Hepatocyte (in vitro differentiated cells): Measurements from ENCODE around the gene CREB1. TPM values are rescaled to one million over a fixed set of nuclear protein-coding genes. Genes with fewer than 3 reads are reported as not detected.

Source experiments
- DNase-seq: peaks from one replicate; pipeline ENCODE4 v3.0.0-alpha.2; 2016; ENCODE audit warnings: low spot score
- H2AFZ ChIP-seq: fragments of 200-600 bp; sonication (generic); 2 replicates; pipeline ENCODE4 v1.6.0; 2016; ENCODE audit warnings: antibody characterized with exemption, mild to moderate bottlenecking
- H3K27ac ChIP-seq: fragments of 200-600 bp; sonication (generic); 2 replicates; pipeline ENCODE4 v1.5.1; 2016; ENCODE audit warnings: mild to moderate bottlenecking
- H3K27me3 ChIP-seq: fragments of 200-600 bp; sonication (generic); 2 replicates; pipeline ENCODE4 v1.6.1; 2016
- H3K36me3 ChIP-seq: fragments of 200-600 bp; sonication (generic); replicated peaks from 2 replicates; pipeline ENCODE4 v1.5.1; 2016; ENCODE audit warnings: low read depth; ENCODE audit not compliant: insufficient read depth
- H3K4me1 ChIP-seq: fragments of 200-600 bp; sonication (generic); 2 replicates; pipeline ENCODE4 v1.5.1; 2016; ENCODE audit warnings: mild to moderate bottlenecking, moderate library complexity; ENCODE audit not compliant: insufficient read depth
- H3K4me2 ChIP-seq: fragments of 200-600 bp; sonication (generic); 2 replicates; pipeline ENCODE4 v1.6.0; 2016
- H3K4me3 ChIP-seq: fragments of 200-600 bp; sonication (generic); 2 replicates; pipeline ENCODE4 v1.5.1; 2016; ENCODE audit warnings: mild to moderate bottlenecking
- H3K79me2 ChIP-seq: fragments of 200-600 bp; sonication (generic); 2 replicates; pipeline ENCODE4 v1.6.0; 2017; ENCODE audit warnings: mild to moderate bottlenecking
- H3K9me2 ChIP-seq: fragments of 200-600 bp; sonication (generic); replicated peaks from 2 replicates; pipeline ENCODE4 v1.6.0; 2017; ENCODE audit warnings: mild to moderate bottlenecking; ENCODE audit not compliant: insufficient read depth
- H3K9me3 ChIP-seq: fragments of 200-600 bp; sonication (generic); 2 replicates; pipeline ENCODE4 v1.5.1; 2016; ENCODE audit warnings: low read depth, mild to moderate bottlenecking
- H4K20me1 ChIP-seq: fragments of 200-600 bp; sonication (generic); 2 replicates; pipeline ENCODE4 v1.6.0; 2016; ENCODE audit warnings: mild to moderate bottlenecking; ENCODE audit not compliant: insufficient read depth, poor library complexity, severe bottlenecking
- EZH2 ChIP-seq: fragments of 200-600 bp; sonication (generic); IDR thresholded peaks from 2 replicates; pipeline ENCODE4 v1.6.1; 2016; ENCODE audit warnings: antibody characterized with exemption, mild to moderate bottlenecking, borderline replicate concordance
- EZH2phosphoT487 ChIP-seq: fragments of 200-600 bp; sonication (generic); IDR thresholded peaks from one replicate; pipeline ENCODE4 v1.6.1; 2018; ENCODE audit warnings: antibody characterized with exemption, mild to moderate bottlenecking, low read depth, moderate library complexity; ENCODE audit not compliant: unreplicated experiment, severe bottlenecking
- WGBS: methylation state at CpG from one replicate; pipeline ENCODE4 v1.1.6; 2016; ENCODE audit warnings: low lambda C conversion rate; ENCODE audit errors: missing lambda C conversion rate; 5-methylcytosine and 5-hydroxymethylcytosine counted together
- polyA plus RNA-seq: library from polyadenylated mRNA; unstranded; fragments of >200 nt; fragmentation: Nextera tagmentation; extraction: Ambion mirVana; gene quantifications from 2 replicates; pipeline ENCODE4 v1.2.1, GENCODE V29; 2016
- total RNA-seq: library from RNA; depleted of rRNA; stranded (reverse); fragments of >200 nt; gene quantifications from 2 replicates; pipeline ENCODE4 v1.2.3, GENCODE V29; 2014
- TF ChIP-seq, protein P1 (sequence below): fragments of 200-600 bp; sonication (generic); IDR thresholded peaks from 2 replicates; pipeline ENCODE4 v1.5.1; 2016; ENCODE audit warnings: antibody characterized with exemption, mild to moderate bottlenecking; ENCODE audit not compliant: poor library complexity

The CREB1 gene
- total and polyA plus RNA-seq, 2 experiments from 2014 or later = 22.6 to 40.8 TPM

DNA sequence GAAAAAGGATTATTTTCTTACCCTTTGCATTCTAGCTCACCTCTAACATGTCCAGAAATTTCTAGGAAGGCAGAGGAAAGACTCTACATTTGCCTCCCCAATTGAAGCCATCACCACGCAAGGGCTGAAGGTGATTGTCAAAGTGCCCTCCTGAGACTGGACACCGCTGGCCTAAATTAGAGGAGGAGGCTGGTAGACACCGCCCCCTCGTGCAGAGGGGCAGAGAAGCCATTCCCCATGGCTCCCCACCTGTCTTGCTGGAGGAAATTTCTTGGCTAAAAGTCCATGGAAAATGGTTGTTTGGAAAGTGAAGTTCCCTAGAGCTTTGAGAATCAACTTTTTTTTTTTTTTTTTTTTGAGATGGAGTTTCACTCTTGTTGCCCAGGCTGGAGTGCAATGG lies 31.3 kb upstream of the CREB1 start:
- Histone ChIP-seq H3K27ac (no peak overlapping the region), H3K79me2 (no peaks in the 10 kb centered on the region), H4K20me1 (no peaks in the 10 kb centered on the region), H3K4me1 (no peaks in the 10 kb centered on the region), H2AFZ (no peak overlapping the region), H3K36me3 (no peaks in the 10 kb centered on the region), H3K4me3 (no peak overlapping the region), H3K9me2 (no peaks in the 10 kb centered on the region), H3K9me3 (no peaks in the 10 kb centered on the region), H3K27me3 (no peaks in the 10 kb centered on the region), H3K4me2 (no peak overlapping the region)
- 80% methylated on average over 4 of the region's 4 CpGs for WGBS
- no peak for DNase-seq
- TF ChIP-seq EZH2 = no peak
- TF ChIP-seq, protein P1, sequence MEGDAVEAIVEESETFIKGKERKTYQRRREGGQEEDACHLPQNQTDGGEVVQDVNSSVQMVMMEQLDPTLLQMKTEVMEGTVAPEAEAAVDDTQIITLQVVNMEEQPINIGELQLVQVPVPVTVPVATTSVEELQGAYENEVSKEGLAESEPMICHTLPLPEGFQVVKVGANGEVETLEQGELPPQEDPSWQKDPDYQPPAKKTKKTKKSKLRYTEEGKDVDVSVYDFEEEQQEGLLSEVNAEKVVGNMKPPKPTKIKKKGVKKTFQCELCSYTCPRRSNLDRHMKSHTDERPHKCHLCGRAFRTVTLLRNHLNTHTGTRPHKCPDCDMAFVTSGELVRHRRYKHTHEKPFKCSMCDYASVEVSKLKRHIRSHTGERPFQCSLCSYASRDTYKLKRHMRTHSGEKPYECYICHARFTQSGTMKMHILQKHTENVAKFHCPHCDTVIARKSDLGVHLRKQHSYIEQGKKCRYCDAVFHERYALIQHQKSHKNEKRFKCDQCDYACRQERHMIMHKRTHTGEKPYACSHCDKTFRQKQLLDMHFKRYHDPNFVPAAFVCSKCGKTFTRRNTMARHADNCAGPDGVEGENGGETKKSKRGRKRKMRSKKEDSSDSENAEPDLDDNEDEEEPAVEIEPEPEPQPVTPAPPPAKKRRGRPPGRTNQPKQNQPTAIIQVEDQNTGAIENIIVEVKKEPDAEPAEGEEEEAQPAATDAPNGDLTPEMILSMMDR = no peak
- TF ChIP-seq EZH2phosphoT487 = no peak

DNA sequence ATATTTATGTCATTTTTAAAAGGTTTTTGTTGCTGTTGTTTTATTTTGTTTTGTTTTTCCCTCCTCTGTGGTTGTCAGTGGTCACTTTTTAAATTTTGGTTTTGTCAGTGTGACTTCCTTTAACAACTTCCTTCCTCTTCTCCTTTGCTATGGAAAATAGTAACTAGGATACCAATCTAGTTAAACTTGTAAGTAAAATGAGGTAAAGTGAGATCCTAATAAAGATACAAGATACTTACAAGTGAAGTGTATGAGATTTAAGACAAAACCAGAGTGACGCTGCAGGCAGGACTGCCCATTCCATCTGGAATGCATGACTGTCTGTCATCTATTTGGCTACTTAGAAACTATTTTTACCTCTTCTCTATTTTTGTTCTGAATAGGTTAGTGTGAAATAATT lies 30.6 kb upstream of the CREB1 start:
- 54% methylated on average over 1 of the region's 1 CpG for WGBS
- Histone ChIP-seq H2AFZ (no peak overlapping the region), H4K20me1 (no peaks in the 10 kb centered on the region), H3K27ac (no peak overlapping the region), H3K4me1 (no peaks in the 10 kb centered on the region), H3K27me3 (no peaks in the 10 kb centered on the region), H3K79me2 (no peaks in the 10 kb centered on the region), H3K4me2 (no peak overlapping the region), H3K36me3 (no peaks in the 10 kb centered on the region), H3K9me3 (no peaks in the 10 kb centered on the region), H3K9me2 (no peaks in the 10 kb centered on the region), H3K4me3 (no peak overlapping the region)
- no peak for DNase-seq
- TF ChIP-seq, protein P1 = no peak
- no peak for TF ChIP-seq EZH2phosphoT487

DNA sequence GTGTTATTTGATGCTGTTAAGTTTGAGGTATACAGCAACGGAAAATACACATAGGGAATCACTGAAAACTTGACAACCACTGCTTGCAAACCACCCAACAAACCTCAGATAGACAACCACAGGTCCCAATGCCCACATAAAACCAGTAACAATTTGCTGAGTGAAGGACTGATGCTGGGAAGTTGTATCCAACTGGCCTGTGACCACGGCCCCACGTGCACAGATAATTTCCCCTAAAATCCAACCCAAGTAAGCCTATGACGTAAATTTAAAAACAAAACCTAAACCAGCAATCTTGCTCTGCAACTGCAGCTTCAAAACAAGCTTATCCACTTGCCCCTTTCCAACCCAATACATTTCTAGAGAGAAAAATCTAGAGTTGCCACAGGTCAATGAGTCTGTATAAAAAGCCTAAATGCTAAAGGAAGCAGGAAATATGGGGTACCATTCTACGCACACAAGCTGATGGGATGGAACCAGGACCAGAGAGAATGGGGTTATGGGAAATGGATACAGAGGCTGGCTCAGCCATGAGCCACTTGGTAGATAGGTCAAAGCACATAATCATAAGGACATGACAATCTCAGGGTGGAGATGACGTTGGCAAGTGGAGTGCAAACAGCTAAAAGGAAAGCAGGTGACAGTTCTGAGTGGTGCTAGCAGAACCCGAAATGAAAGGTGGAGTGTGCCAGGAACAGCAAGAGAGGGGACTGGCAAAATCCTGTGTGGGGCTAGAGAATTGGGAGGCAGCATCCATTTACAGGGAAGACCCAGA lies 27.8 kb upstream of the CREB1 start:
- H4K20me1 ChIP-seq = no peaks in the 10 kb centered on the region
- no peaks in the 10 kb centered on the region for H3K9me2 ChIP-seq
- peaks cover 12% of the 10 kb centered on the region for H3K4me1 ChIP-seq
- no peaks in the 10 kb centered on the region for H3K27me3 ChIP-seq
- TF ChIP-seq EZH2 (no peak), EZH2phosphoT487 (no peak)
- TF ChIP-seq, protein P1 = no peak
- DNase-seq = no peak
- 89% methylated on average over 7 of the region's 7 CpGs for WGBS
- H2AFZ ChIP-seq = no peak overlapping the region
- no peak overlapping the region for H3K27ac ChIP-seq
- no peaks in the 10 kb centered on the region for H3K9me3 ChIP-seq
- no peaks in the 10 kb centered on the region for H3K36me3 ChIP-seq
- H3K4me3 ChIP-seq = no peak overlapping the region
- no peak overlapping the region for H3K4me2 ChIP-seq
- no peaks in the 10 kb centered on the region for H3K79me2 ChIP-seq
